ENCODE results near the gene ACAT2. TPM values are rescaled to one million over a fixed set of nuclear protein-coding genes. Genes with fewer than 3 reads are reported as not detected.
"Not testable (repeated sequence)": the region's sequence is repeated elsewhere in the genome, so short reads cannot be mapped to it uniquely, and the experiment has no call there.

Gene ACAT2
- total RNA-seq, 2 donors from 2014 or later: 78.9 to 113 TPM

DNA sequence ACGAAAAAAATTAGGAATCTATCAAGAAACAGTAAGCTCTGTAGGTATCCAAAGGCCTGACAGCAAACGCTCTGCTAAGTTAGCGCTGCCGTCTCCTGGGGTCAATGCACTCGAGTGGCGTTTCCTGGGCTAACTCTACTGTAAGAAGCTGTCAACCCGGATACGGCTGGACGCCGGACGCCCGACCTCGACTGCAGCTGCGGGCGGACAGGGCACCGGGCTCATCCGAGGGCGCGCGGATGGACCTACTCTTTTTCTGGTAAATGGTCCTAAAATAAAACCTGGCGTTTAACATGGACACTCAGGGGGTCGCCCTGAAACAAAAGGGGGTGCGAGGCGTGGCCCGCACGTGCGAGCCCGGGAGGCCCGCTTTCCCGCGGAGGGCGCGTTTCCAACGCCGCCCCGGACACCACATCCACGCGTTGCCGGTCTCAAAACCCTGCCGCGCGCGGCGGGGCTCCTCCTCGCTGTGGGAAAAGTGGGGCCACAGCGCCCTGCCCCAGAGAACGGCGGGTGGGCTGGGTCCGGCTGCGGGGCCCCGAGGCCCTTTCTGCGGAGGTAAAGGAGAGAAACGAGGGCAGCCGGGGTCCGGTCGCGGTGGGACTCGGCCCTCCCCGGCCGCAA is 27.0 kb downstream of the ACAT2 start:
- Mint-ChIP-seq H3K36me3 (peaks cover 45 to 59% of the 10 kb centered on the region in 2 donors), H3K27ac (peak overlapping the region; percentile 96 to 99), H3K9me3 (no peaks in the 10 kb centered on the region)
- peak; percentile 20 to 63 for DNase-seq (ENCODE audit: low spot score in 2 of 2)
- ATAC-seq: no peak

DNA sequence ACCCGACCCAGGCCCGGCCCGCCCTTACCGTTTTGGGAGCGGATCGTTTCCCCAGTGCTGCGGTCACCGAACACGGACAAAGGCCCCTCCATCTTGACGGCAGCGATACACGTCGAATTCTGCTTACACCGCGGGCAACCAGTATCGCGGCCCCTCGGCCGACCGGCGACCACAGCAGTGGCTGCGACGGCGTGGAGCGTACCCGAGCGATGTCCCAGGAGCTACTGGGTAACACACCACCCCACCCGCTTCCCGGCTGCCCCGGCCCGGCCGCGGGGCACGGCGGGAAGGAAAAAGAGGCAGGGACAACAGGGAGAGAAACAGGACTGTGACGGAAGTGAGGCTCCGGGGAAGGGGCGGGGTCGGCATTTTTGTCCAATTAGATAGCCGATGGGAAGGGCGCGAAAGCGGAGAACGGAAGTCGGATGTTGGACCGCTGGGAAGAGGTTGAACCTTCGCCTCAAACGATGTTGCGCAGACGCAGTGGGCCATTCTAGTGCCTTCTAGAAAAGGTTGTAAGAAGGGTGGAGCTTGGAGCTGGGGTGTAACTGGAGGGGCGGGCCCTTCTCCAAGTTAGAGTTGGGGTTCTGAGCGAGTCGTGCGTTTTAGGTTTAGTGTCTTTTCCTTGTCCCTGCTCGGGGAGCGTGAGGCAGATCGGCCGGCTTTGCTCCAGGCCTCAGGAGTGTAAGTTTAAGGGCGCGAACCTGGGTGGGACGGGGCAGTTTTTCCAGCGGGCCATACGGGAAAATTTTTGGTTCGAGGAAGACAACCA is 27.7 kb downstream of the ACAT2 start, which contains the start of gene TCP1:
Gene TCP1 (minus strand): TSS at position 226 of the 772 bp plus-strand sequence. CDS start 134 bp downstream, at position 92.
- Mint-ChIP-seq H3K9me3 (no peaks in the 10 kb centered on the region), H3K36me3 (peaks cover 48 to 59% of the 10 kb centered on the region in 2 donors), H3K27ac (peak within 1 kb of the TSS; percentile 98 to 99)
- peak; percentile 79 to 88 for ATAC-seq
- peak; percentile 96 to 98 for DNase-seq (ENCODE audit: low spot score in 2 of 2)

DNA sequence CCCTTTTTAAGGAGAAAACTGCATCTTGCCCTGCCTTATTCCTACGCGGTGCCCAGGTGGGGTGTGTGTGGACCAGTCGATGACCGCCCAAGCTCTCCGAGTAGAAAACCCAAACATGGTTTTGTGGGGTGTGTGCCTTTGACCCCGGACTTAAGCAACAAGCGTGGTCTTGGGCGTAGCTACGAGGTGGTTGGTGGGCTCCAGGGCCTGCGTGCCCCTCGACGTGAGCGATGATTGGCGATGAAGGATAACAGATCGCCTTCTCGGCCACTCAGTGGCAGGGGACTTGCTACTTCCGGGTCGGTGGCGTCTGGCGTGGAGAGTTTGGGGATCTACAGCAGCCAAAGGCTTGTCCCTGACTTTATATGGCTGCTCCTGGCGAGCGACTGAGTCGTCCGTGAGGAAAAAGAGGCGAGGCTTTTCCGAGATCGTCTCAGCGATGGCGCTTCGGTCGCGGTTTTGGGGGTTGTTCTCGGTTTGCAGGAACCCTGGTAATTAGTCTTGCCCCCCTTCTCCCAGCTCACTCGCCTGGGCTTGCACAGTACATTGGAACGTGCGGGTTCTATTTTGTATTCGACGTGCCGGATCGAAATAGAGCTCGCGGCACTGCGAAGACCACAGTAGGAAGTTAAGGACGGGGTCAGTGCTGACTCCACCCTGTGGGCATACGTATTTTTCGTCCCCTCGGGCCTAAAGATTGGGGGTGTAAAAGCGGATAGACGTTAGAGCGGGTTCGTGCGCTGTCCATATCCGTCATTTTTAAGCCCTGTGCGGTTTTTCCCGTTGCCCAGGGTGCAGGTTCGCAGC is 28.5 kb downstream of the ACAT2 start, which contains the start of gene MRPL18:
Gene MRPL18 (plus strand): TSS at position 319 of the 807 bp plus-strand sequence. CDS start 121 bp downstream, at position 440.
- H3K9me3 Mint-ChIP-seq: no peaks in the 10 kb centered on the region
- DNase-seq (ENCODE audit: low spot score in 2 of 2): peak; percentile 87 to 95
- H3K36me3 Mint-ChIP-seq: peaks cover 51 to 53% of the 10 kb centered on the region in 2 donors

DNA sequence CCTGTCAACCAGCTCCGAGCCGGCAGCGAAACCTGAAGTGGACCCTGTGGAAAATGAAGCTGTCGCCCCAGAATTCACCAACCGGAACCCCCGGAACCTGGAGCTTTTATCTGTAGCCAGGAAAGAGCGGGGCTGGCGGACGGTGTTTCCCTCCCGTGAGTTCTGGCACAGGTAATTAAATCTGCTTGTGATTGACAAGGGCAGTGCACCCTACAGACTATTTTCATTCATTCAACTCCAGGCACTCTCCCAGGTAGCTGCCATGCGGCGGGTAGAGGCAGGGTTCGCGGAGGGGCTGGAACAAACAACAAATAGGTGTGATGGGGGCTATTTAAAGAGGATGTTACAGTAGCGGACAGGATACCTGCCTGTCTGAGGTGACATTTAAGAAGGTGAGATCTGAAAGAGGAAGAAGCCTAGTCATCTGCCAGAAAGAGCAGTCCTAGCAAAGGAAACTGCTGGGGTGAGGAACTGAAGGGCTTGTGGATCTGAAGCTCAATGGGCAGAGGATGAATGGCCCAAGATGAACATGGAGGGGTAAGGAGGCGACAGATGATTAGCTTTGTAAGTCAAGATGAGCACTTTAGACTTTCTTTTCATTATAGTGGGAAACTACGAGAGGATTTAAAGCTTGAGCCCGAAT is 29.2 kb downstream of the ACAT2 start:
- Mint-ChIP-seq H3K9me3 (no peaks in the 10 kb centered on the region), H3K36me3 (peaks cover 50 to 51% of the 10 kb centered on the region in 2 donors), H3K27ac (peak overlapping the region; percentile 98 to 99)
- DNase-seq (ENCODE audit: low spot score in 2 of 2): peak in 1 of 2 donors; percentile 12
- no peak for ATAC-seq

More for the DNA sequence above, 28.5 kb downstream of the ACAT2 start, which contains the start of gene MRPL18:
- H3K27ac Mint-ChIP-seq: peak within 1 kb of the TSS; percentile 98 to 99
- peak; percentile 87 for ATAC-seq

- H3K27ac Mint-ChIP-seq: peak overlapping the region; percentile 33 to 76
- H3K36me3 Mint-ChIP-seq: peaks cover 31 to 42% of the 10 kb centered on the region in 2 donors
- H3K9me3 Mint-ChIP-seq; ATAC-seq; DNase-seq (ENCODE audit: low spot score in 2 of 2): not testable (repeated sequence)
These were observed 33.1 kb downstream of the ACAT2 start for GRCh38 chr6:159794976-159795375.

GRCh38 chr6:159797554-159797953 is 35.7 kb downstream of the ACAT2 start:
- ATAC-seq (no peak), DNase-seq (ENCODE audit: low spot score in 2 of 2) (no peak)
- H3K9me3 Mint-ChIP-seq: no peaks in the 10 kb centered on the region
- H3K27ac Mint-ChIP-seq: peak overlapping the region; percentile 0 to 37
- H3K36me3 Mint-ChIP-seq: peaks cover 7 to 20% of the 10 kb centered on the region in 2 donors

- Mint-ChIP-seq H3K27ac (peak within 1 kb of the TSS in 1 of 2 donors; percentile 25), H3K9me3 (no peaks in the 10 kb centered on the region), H3K36me3 (peaks cover 0 to 12% of the 10 kb centered on the region in 2 donors)
- ATAC-seq (no peak), DNase-seq (ENCODE audit: low spot score in 2 of 2) (no peak)
These were observed 38.5 kb downstream of the ACAT2 start, which contains the start of gene PNLDC1 for GRCh38 chr6:159800141-159800865. Gene PNLDC1 (plus strand): TSS chr6:159800276. CDS start chr6:159800308, 32 bp downstream.

DNA sequence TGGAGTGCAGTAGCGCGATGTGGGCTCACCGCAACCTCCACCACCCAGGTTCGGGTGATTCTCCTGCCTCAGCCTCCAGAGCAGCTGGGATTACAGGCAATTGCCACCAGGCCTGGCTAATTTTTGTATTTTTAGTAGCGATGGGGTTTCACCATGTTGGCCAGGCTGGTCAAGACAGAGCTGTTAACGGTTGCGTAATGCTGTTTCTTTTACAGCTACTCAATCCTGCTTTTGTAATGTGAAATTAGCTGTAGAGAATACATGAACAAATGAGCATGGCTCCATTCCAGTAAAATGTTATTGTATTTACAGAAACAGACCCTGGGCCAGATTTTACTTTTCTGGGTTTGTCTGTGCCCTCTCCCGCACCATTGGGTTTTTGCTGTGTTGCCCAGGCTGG is 40.1 kb downstream of the ACAT2 start:
- no peak for ATAC-seq
- no peak for DNase-seq (ENCODE audit: low spot score in 2 of 2)
- no peak overlapping the region for H3K27ac Mint-ChIP-seq
- H3K36me3 Mint-ChIP-seq: peaks cover 0 to 12% of the 10 kb centered on the region in 2 donors
- H3K9me3 Mint-ChIP-seq: no peaks in the 10 kb centered on the region

DNA sequence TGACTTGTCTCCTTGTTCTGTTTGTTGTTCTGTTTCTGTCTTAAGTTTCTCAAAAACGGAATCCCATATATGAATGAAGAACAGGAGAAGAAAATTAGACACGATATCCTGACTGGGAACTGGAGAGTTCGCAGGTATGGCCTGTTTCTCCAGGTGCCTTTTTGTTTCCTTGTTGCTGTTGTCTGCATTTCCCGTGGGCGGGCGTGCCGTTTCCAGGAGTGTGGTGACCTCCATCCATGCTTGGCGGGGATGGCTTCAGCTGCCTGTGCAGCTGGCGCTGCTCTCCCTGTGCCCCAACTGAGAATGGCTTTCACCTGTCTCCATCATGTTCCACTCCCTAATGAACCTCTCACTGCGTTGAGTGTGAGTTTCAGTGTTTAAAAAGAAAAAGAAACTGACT is 42.7 kb downstream of the ACAT2 start:
- Mint-ChIP-seq H3K36me3 (no peaks in the 10 kb centered on the region), H3K9me3 (no peaks in the 10 kb centered on the region), H3K27ac (peak overlapping the region in 1 of 2 donors; percentile 55)
- ATAC-seq (no peak), DNase-seq (ENCODE audit: low spot score in 2 of 2) (no peak)

DNA sequence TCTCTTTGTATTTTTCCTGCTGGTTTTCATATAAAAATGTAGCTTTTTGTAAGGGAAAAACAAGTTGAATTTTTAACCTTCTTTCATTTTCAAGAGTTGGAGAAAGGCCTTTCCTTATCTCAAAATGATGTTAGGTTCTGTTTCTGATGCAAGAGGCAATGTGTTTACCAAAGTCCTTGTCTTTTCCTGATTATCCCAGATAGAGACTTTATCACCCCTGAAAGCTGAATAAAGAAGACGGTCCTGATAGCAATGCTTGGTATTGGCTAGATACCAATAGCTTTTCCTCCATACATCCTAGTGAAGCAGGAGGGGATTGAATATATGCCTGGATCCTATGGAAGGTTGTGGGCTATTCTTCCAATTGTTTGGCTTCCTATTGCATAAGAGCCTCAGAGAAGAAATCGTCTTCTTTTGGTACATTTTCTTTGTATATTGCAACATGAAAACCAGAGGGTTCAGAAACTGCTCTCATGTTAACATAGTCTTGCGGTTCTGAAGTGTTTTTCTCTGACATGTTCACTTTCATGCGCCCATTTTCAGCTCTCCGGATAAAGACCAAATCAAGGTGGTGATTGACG is 43.7 kb downstream of the ACAT2 start:
- Mint-ChIP-seq H3K9me3 (no peaks in the 10 kb centered on the region), H3K27ac (no peak overlapping the region), H3K36me3 (no peaks in the 10 kb centered on the region)
- DNase-seq (ENCODE audit: low spot score in 2 of 2) (no peak), ATAC-seq (no peak)

DNA sequence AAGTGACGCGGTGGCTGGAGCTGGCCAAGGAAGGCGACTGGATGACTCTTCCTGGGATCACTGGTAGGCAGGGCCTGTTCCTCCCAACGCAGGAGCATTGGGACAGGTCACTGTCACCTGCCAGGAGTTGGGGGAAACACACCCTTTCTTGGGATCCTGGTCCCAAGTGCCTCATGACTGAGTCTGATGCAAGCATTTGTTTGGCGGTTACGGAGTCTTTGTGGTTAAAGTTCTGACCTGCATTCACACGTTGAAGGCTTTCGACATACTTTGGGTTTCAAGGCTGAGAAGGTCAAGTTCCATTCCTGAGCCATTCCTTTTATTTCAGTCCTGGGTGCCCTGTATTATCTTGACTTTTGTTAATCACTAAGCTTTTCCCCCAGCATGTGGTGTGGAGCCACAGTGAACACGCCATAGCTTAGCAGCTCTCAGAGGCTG is 44.2 kb downstream of the ACAT2 start:
- no peak for DNase-seq (ENCODE audit: low spot score in 2 of 2)
- no peak overlapping the region for H3K27ac Mint-ChIP-seq
- ATAC-seq: no peak
- H3K9me3 Mint-ChIP-seq: no peaks in the 10 kb centered on the region
- H3K36me3 Mint-ChIP-seq: no peaks in the 10 kb centered on the region

GRCh38 chr6:159807150-159807858 is 45.5 kb downstream of the ACAT2 start:
- H3K27ac Mint-ChIP-seq: no peak overlapping the region
- ATAC-seq: no peak

DNA sequence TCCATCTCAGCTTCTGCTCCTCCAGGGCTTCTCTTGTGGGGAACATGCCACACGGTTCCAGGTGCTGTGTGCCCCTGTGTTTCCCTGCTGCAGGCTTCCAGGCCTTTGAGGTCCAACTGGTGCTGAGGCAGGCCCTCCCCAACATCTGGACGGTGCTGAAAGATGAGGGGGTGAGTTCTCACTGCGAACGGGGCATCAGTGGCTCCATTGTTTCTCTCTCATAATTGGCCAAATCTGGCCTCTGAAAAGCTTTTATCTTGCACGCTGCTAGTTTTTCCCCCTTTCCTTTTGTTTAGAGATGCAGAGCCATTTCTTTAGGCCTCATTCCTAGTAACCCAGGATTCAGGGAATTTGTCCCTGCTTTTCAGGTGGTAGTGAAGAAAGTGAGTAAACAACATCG is 46.8 kb downstream of the ACAT2 start:
- H3K36me3 Mint-ChIP-seq: no peaks in the 10 kb centered on the region
- ATAC-seq: no peak
- peak overlapping the region in 1 of 2 donors; percentile 16 for H3K27ac Mint-ChIP-seq
- no peak for DNase-seq (ENCODE audit: low spot score in 2 of 2)
- H3K9me3 Mint-ChIP-seq: no peaks in the 10 kb centered on the region

More at GRCh38 chr6:159807150-159807858, 45.5 kb downstream of the ACAT2 start:
- H3K9me3 Mint-ChIP-seq: no peaks in the 10 kb centered on the region
- no peak for DNase-seq (ENCODE audit: low spot score in 2 of 2)
- H3K36me3 Mint-ChIP-seq: no peaks in the 10 kb centered on the region

DNA sequence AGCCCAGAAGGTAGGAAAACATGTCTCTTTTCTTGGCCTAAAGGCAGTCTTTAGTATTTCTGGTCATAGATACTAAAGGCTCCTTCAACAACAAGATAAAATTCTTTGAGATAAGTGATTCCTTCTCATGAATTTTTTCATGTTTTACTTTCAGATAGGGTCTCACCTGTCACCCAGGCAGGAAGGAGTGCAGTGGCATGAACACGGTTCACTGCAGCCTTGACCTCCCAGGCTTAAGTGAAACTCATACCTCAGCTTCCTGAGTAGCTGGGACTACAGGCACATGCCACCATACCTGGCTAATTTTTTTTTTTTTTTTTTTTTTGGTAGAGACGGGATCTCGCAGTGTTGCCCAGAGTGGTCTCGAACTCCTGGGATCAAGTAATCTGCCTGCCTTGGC is 47.3 kb downstream of the ACAT2 start:
- ATAC-seq: no peak
- no peaks in the 10 kb centered on the region for H3K36me3 Mint-ChIP-seq
- no peaks in the 10 kb centered on the region for H3K9me3 Mint-ChIP-seq

GRCh38 chr6:159813781-159814180 is 51.9 kb downstream of the ACAT2 start:
- no peak overlapping the region for H3K27ac Mint-ChIP-seq
- DNase-seq (ENCODE audit: low spot score in 2 of 2): no peak
- no peaks in the 10 kb centered on the region for H3K9me3 Mint-ChIP-seq
- ATAC-seq: no peak
- H3K36me3 Mint-ChIP-seq: no peaks in the 10 kb centered on the region

More for the DNA sequence above, 47.3 kb downstream of the ACAT2 start:
- no peak overlapping the region for H3K27ac Mint-ChIP-seq
- no peak for DNase-seq (ENCODE audit: low spot score in 2 of 2)
